Stimulated activated CD8-positive, alpha-beta memory T cell treated with anti-CD3 and anti-CD28 coated beads, Interleukin-12 subunit alpha, Interleukin-12 subunit beta, amount 100 ng/mL, for 4 hours (primary cell): ENCODE measurements around the gene EXD2.
"Not testable (repeated sequence)": the region's sequence is repeated elsewhere in the genome, so short reads cannot be mapped to it uniquely, and the experiment has no call there.

ENCODE experiments used
- DNase-seq: peaks from one replicate; pipeline ENCODE4 v3.0.0-alpha.2; 2020; ENCODE audit warnings: low read depth

Gene EXD2

DNA sequence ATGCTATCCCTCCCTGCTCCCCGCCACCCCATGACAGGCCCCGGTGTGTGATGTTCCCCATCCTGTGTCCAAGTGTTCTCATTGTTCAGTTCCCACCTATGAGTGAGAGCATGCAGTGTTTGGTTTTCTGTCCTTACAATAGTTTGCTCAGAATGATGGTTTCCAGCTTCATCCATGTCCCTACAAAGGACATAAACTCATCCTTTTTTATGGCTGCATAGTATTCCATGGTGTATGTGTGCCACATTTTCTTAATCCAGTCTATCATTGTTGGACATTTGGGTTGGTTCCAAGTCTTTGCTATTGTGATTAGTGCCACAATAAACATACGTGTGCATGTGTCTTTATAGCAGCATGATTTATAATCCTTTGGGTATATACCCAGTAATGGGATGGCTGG is 86.1 kb downstream of the EXD2 start:
- DNase-seq = not testable (repeated sequence)

- no peak for DNase-seq
Measured at GRCh38 chr14:69280746-69281291, 89.5 kb downstream of the EXD2 start.

DNA sequence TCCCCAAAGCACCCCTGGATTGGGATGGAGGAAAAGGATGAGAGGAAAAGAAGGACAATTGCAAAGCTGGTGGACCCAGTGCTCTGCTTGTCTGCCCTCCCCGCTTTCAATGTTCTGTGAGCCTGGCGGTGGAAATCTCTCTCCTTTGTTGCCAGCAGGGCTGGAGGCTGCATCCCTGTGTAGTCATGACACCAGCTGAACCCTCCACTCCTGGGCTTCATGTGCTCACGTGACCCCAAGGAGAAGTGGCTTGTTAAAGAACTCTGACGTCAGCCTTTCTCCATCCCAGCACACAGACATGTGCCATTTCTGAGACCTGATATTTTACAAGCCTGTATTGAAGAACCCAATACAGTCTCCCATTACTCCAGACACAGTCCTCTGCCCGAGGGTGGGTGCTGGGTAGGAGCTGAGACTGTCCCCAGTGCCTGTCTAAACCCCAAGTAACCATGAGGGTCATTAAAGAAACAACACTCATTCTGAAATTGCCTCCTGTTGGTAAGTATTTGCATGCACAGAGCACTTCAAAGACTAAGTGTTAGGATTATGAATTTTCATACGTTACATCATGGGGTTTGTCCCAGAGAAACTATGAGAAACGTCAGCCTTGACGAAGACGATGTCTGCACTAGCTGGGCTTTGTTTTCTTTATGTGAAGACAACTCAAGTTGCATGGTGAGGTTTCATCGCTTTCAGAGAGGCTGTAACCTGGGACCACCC is 90.3 kb downstream of the EXD2 start:
- no peak for DNase-seq

DNA sequence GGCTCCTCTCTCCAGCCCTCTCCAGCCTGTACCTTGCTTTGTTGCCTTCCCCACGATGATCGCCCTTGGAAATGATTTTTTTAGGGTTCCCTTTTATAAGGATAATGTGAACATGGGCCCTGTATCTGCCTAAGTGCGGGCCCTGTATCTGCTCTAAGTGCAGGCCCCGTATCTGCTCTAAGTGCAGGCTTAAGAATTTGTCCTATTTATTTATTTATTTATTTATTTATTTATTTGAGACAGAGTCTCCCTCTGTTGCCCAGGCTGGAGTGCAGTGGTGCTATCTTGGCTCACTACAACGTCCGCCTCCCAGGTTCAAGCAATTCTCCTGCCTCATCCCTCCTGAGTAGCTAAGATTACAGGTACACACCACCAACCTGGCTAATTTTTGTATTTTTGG is 91.2 kb downstream of the EXD2 start:
- no peak for DNase-seq

DNA sequence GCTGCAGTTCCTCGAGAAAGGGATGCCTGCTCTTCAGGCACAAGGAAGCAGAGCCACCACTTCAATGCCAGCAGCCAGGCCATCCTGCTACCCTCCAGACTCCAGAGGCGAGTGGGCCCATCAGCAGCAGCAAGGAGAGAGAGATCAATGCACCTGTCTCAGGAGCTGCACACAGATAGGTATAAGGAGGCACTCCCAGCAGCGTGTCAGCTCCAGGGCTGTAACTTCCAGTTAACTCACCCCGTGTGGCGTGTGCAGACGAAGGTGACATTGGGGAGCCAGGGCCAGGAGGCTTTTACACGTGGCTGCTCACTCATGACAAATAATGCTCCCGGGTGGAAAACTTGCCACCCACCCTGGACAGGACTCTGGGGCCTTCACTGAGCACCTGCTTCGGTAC is 92.9 kb downstream of the EXD2 start:
- no peak for DNase-seq

GRCh38 chr14:69285661-69286255 is 94.5 kb downstream of the EXD2 start:
- no peak for DNase-seq

DNA sequence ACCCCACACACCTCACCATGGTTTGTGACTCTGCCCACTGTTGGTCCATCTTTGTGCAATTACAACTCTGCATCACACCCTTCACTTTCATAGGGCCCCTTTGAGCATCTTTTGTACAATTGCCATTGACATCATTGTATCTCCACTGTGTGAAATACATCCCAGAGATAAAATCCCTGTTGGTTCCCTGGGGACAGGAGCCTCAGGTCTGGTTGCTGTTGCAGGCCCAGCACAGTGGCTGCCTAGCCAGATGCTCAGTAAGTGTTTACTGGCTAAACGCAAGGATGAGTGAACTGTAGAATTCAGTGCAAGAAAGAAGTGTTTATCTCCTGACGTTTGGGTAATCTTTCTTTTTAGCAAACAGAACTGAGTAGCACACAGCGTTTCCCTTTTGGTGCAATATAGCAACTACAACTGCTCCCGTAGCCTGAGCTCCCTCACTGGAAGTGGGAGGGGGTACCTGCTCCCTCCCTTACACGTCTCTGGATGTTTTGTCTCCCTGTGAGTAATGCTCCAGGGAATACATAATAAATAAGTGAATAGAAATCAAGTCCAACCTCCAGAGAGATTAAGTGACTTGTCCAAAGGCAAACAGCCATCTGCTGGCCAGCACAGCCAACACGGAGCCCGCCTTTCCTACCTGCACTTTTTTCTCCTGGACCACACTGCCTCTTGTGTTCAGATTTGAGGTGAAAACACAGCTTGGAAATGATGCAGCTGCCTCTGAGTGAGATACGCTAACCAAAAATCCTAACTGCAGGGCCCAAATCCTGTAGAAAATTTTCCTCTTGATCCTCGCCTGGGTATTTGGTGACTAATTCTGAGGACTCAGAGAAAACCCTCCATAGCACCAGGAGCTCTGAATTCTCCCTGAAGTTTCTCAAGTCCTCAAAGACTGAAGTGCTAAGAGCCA is 96.1 kb downstream of the EXD2 start:
- no peak for DNase-seq

- DNase-seq = no peak
Measured at GRCh38 chr14:69288011-69288771, 96.9 kb downstream of the EXD2 start.

- DNase-seq = no peak
Measured at GRCh38 chr14:69288956-69289705, 97.8 kb downstream of the EXD2 start.

DNA sequence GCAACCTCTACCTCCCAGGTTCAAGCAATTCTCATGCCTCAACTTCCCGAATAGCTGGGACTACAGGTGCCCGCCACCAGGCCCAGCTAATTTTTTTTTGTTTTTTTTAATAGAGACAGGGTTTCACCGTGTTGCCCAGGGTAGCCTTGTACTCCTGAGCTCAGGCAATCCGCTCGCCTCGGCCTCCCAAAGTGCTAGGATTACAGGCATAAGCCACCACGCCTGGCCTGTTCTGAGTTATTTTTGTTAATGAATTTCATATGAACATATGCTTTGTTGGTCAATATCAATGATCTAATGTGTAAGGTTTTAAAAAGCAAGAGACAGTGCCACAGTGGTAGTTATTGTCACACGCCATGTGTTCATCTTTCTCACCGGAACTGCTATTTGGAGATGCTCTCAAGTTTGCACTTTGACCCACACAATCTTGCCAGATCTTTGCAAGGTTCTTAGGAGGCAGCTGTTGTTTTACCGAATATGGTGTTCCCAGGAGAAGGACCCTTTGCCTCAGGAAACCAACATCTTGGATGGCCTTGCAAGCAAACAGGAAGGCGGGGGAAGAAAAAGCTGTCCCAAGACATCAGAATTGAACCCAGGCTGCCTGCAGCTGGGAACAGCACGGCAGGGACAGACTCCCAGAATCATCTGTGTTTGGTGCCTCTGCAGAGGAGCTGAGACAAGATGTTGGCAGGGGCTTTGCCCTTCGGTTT is 98.7 kb downstream of the EXD2 start:
- no peak for DNase-seq

GRCh38 chr14:69290881-69291280 is 99.6 kb downstream of the EXD2 start:
- not testable (repeated sequence) for DNase-seq

- no peak for DNase-seq
Measured at GRCh38 chr14:69291396-69291795, 100.1 kb downstream of the EXD2 start.

DNA sequence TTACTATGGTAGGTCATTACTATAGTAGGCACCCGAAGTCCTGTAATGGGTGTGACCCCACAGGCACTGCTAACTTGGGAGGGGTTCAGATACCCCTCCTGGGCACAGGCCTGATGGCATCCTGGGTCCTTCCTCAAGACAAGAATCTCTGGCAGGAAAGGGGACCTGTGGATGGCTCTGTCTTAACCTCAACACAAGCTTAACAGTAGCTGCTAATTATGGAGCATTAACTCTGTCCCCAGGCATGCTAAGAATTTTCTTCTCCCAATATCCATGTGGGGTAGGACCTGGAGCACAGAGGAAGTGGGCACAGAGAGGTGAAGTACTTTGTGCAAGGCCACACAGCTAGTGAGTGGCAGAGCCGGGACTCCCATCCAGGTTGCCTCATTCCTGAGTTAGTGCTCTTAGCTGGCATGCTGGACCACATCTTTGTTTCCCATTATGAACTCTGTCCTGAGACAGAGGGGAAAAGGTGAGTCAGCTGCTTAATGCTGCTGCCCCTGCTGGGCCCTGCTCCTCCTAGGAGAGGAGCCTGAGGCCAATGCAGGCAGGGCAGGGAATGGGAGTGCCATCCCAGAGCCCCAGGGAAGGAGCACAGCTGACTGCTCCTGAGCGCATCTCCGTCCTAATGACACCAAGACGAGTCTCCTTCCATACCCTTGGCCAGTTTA is 100.7 kb downstream of the EXD2 start:
- DNase-seq = no peak
